HG02610 (cell line): Measurements from ENCODE around the gene RPA3.

Source experiments
- ATAC-seq: cut with Tn5 transposase; IDR thresholded peaks from one replicate; pipeline ENCODE4 v1.9.1; 2021; ENCODE audit warnings: mild to moderate bottlenecking, moderate library complexity; ENCODE audit not compliant: unreplicated experiment

Gene RPA3

GRCh38 chr7:7736671-7737070 lies 18.3 kb upstream of the RPA3 start:
- ATAC-seq: no peak

- no peak for ATAC-seq
Observed at GRCh38 chr7:7732621-7733281, 14.3 kb upstream of the RPA3 start.

- no peak for ATAC-seq
Observed at GRCh38 chr7:7731732-7732131, 13.3 kb upstream of the RPA3 start.

GRCh38 chr7:7720750-7721621 lies 2.6 kb upstream of the RPA3 start:
- peak; percentile 34 for ATAC-seq

- ATAC-seq: no peak
Observed at GRCh38 chr7:7720193-7720592, 1.8 kb upstream of the RPA3 start.

- ATAC-seq: peak; percentile 99
Observed at GRCh38 chr7:7719236-7719635, 829 bp upstream of the RPA3 start.

- no peak for ATAC-seq
Observed at GRCh38 chr7:7713730-7714129, 4.7 kb downstream of the RPA3 start.

- ATAC-seq: no peak
Observed at GRCh38 chr7:7710469-7710868, 7.9 kb downstream of the RPA3 start.

GRCh38 chr7:7709291-7709690 lies 9.1 kb downstream of the RPA3 start:
- no peak for ATAC-seq

- ATAC-seq: no peak
Observed at GRCh38 chr7:7707806-7708205, 10.6 kb downstream of the RPA3 start.

GRCh38 chr7:7707246-7707645 lies 11.2 kb downstream of the RPA3 start:
- no peak for ATAC-seq

GRCh38 chr7:7706556-7707172 lies 11.7 kb downstream of the RPA3 start:
- peak; percentile 41 for ATAC-seq

GRCh38 chr7:7706101-7706511 lies 12.3 kb downstream of the RPA3 start:
- peak; percentile 76 for ATAC-seq

- ATAC-seq: no peak
Observed at GRCh38 chr7:7705318-7705717, 13.1 kb downstream of the RPA3 start.

- ATAC-seq: no peak
Observed at GRCh38 chr7:7704867-7705266, 13.5 kb downstream of the RPA3 start.

GRCh38 chr7:7703427-7703826 lies 15.0 kb downstream of the RPA3 start:
- ATAC-seq: no peak

GRCh38 chr7:7702826-7703225 lies 15.6 kb downstream of the RPA3 start:
- ATAC-seq: no peak

GRCh38 chr7:7701527-7701926 lies 16.9 kb downstream of the RPA3 start:
- peak; percentile 27 for ATAC-seq

GRCh38 chr7:7699970-7700369 lies 18.4 kb downstream of the RPA3 start:
- ATAC-seq: no peak

GRCh38 chr7:7699380-7699779 lies 19.0 kb downstream of the RPA3 start:
- no peak for ATAC-seq

- no peak for ATAC-seq
Observed at GRCh38 chr7:7698930-7699329, 19.5 kb downstream of the RPA3 start.
